GM18526 (cell line): ENCODE data around the gene DGKD.

Experiments used
- POLR2A ChIP-seq: IDR thresholded peaks from 3 replicates; pipeline ENCODE4 v1.6.1; 2011; ENCODE audit not compliant: insufficient read length; ENCODE audit errors: extremely low read depth

The DGKD gene

GRCh38 chr2:233369462-233369861 lies 15.2 kb downstream of the DGKD start:
- TF ChIP-seq POLR2A, result no peak

GRCh38 chr2:233369897-233370685 lies 15.8 kb downstream of the DGKD start:
- no peak for TF ChIP-seq POLR2A

GRCh38 chr2:233371641-233372040 lies 17.3 kb downstream of the DGKD start:
- TF ChIP-seq POLR2A, result no peak

GRCh38 chr2:233372855-233373254 lies 18.6 kb downstream of the DGKD start:
- no peak for TF ChIP-seq POLR2A

- TF ChIP-seq POLR2A, result no peak
Observed at GRCh38 chr2:233373316-233373715, 19.0 kb downstream of the DGKD start.

- TF ChIP-seq POLR2A, result no peak
Observed at GRCh38 chr2:233375490-233376314, 21.4 kb downstream of the DGKD start.

- TF ChIP-seq POLR2A, result no peak
Observed at GRCh38 chr2:233379034-233379433, 24.7 kb downstream of the DGKD start.

GRCh38 chr2:233379441-233379840 lies 25.1 kb downstream of the DGKD start:
- TF ChIP-seq POLR2A, result no peak

GRCh38 chr2:233380132-233380895 lies 26.0 kb downstream of the DGKD start:
- TF ChIP-seq POLR2A, result no peak

GRCh38 chr2:233380995-233381637 lies 26.8 kb downstream of the DGKD start:
- no peak for TF ChIP-seq POLR2A

- no peak for TF ChIP-seq POLR2A
Observed at GRCh38 chr2:233381638-233381995, 27.3 kb downstream of the DGKD start.

GRCh38 chr2:233384015-233384414 lies 29.7 kb downstream of the DGKD start:
- TF ChIP-seq POLR2A, result no peak

- TF ChIP-seq POLR2A, result no peak
Observed at GRCh38 chr2:233384811-233385488, 30.7 kb downstream of the DGKD start.

- TF ChIP-seq POLR2A, result no peak
Observed at GRCh38 chr2:233385489-233386044, 31.3 kb downstream of the DGKD start.

GRCh38 chr2:233386382-233387041 lies 32.2 kb downstream of the DGKD start:
- TF ChIP-seq POLR2A, result no peak
